DND-41 (cell line): ENCODE measurements around the gene DPP6.

Experiments
- ATAC-seq: fragments of 200-7000 bp; cut with Tn5 transposase; 3 replicates; pipeline ENCODE4 v1.9.1; 2021; ENCODE audit warnings: low read depth; ENCODE audit not compliant: insufficient read depth
- DNase-seq: peaks from one replicate; pipeline ENCODE4 v3.0.0-alpha.2; 2020
- H2AFZ ChIP-seq: 2 replicates; pipeline ENCODE4 v1.6.0; 2012; ENCODE audit warnings: low read depth, low read length
- H3K27ac ChIP-seq: 2 replicates; pipeline ENCODE4 v1.5.1; 2012; ENCODE audit warnings: low read length, inconsistent platforms
- H3K27me3 ChIP-seq: fragments of 200-600 bp; sonication (generic); 2 replicates; pipeline ENCODE4 v1.6.0; 2012; ENCODE audit warnings: low read length, mild to moderate bottlenecking, inconsistent platforms; ENCODE audit not compliant: insufficient read depth, poor library complexity
- H3K36me3 ChIP-seq: 2 replicates; pipeline ENCODE4 v1.5.1; 2012; ENCODE audit warnings: low read length, inconsistent platforms; ENCODE audit not compliant: insufficient read depth
- H3K4me1 ChIP-seq: 2 replicates; pipeline ENCODE4 v1.5.1; 2012; ENCODE audit warnings: mild to moderate bottlenecking, low read length; ENCODE audit not compliant: insufficient read depth
- H3K4me2 ChIP-seq: 2 replicates; pipeline ENCODE4 v1.6.0; 2012; ENCODE audit warnings: mild to moderate bottlenecking, moderate library complexity, low read length, inconsistent platforms; ENCODE audit not compliant: insufficient read depth
- H3K4me3 ChIP-seq, 2 experiments: fragments of 200-600 bp in 1 of 2; shearing (Covaris generic) in 1 of 2; 2 replicates each; pipeline ENCODE4 v1.5.1; 2012 to 2016; ENCODE audit warnings: inconsistent platforms in 2 of 2, low read length in 2 of 2, mild to moderate bottlenecking in 2 of 2, low read depth in 1 of 2, moderate library complexity in 1 of 2
- H3K79me2 ChIP-seq: 2 replicates; pipeline ENCODE4 v1.6.0; 2012; ENCODE audit warnings: low read length, inconsistent platforms; ENCODE audit not compliant: insufficient read depth
- H3K9ac ChIP-seq: 2 replicates; pipeline ENCODE4 v1.6.0; 2012; ENCODE audit warnings: low read depth, mild to moderate bottlenecking, inconsistent platforms, low read length, moderate library complexity
- H3K9me3 ChIP-seq: 2 replicates; pipeline ENCODE4 v1.5.1; 2012; ENCODE audit warnings: low read length, moderate library complexity, mild to moderate bottlenecking, inconsistent platforms; ENCODE audit not compliant: insufficient read depth, severe bottlenecking
- H4K20me1 ChIP-seq: 2 replicates; pipeline ENCODE4 v1.6.0; 2012; ENCODE audit warnings: low read length; ENCODE audit not compliant: insufficient read depth
- CTCF ChIP-seq: IDR thresholded peaks from 2 replicates; pipeline ENCODE4 v1.5.1; 2012; ENCODE audit warnings: borderline replicate concordance, low read length, moderate library complexity, mild to moderate bottlenecking; ENCODE audit not compliant: poor library complexity, severe bottlenecking; ENCODE audit errors: extremely low read depth
- EZH2 ChIP-seq: IDR thresholded peaks from 3 replicates; pipeline ENCODE4 v1.6.1; 2012; ENCODE audit warnings: borderline replicate concordance, low read depth, mild to moderate bottlenecking, moderate library complexity, low read length, inconsistent platforms; ENCODE audit not compliant: severe bottlenecking

DPP6 gene

DNA sequence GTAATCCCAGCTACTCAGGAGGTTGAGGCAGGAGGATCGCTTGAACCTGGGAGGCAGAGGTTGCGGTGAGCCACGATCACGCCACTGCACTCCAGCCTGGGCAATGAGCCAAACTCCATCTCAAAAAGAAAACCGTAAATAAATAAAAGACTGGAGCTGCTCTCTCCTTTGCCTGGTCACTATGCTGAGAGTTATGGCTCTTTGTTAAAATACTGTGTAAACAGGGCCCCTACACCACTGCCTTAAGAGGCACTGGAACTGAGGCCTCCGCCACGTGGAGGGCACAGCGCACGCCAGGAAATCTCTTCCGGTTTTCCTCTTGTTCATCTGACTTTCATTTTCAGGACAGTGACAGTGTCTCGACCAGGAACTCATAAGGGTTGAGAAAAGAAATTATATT lies 827.4 kb downstream of the DPP6 start:
- Histone ChIP-seq H3K27me3 (no peaks in the 10 kb centered on the region), H4K20me1 (no peaks in the 10 kb centered on the region; the same call in 1 of the 2 replicates)
- DNase-seq: no peak

DNA sequence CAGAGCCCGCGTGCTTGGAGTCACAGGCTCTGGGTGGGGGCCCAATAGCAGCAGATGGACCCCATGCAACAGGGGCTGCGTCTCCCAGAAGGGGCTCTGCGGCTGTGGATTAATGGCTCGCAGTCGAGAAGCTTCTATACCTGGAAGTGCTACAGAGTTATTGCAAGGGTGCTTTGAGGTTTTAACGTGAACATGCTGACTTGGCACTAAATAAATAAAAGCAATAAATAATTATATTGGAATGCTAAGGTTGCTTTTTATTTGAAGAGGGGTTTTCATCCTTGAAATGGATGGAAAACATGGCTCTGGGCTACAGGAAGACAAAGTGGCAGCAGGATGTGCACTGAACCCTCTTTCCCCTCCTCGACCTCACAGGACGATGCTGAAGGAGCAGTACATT lies 828.3 kb downstream of the DPP6 start:
- Histone ChIP-seq H3K27ac (no peak overlapping the region), H3K79me2 (no peaks in the 10 kb centered on the region), H3K27me3 (no peaks in the 10 kb centered on the region), H3K36me3 (no peaks in the 10 kb centered on the region), H4K20me1 (no peaks in the 10 kb centered on the region; the same call in 1 of the 2 replicates), H3K4me2 (no peak overlapping the region), H3K9me3 (no peaks in the 10 kb centered on the region), H2AFZ (no peak overlapping the region), H3K4me1 (no peaks in the 10 kb centered on the region), H3K4me3 (no peak overlapping the region), H3K9ac (no peak overlapping the region)
- TF ChIP-seq EZH2 (no peak), CTCF (no peak)
- no peak for DNase-seq
- ATAC-seq: no peak

More for the DNA sequence above, 827.4 kb downstream of the DPP6 start:
- ATAC-seq: no peak
- Histone ChIP-seq H3K36me3 (no peaks in the 10 kb centered on the region), H3K4me2 (no peak overlapping the region), H3K9ac (no peak overlapping the region), H3K79me2 (no peaks in the 10 kb centered on the region), H3K9me3 (no peaks in the 10 kb centered on the region), H3K4me3 (no peak overlapping the region), H3K27ac (no peak overlapping the region), H3K4me1 (no peaks in the 10 kb centered on the region), H2AFZ (no peak overlapping the region)
- no peak for TF ChIP-seq CTCF
- TF ChIP-seq EZH2: no peak

DNA sequence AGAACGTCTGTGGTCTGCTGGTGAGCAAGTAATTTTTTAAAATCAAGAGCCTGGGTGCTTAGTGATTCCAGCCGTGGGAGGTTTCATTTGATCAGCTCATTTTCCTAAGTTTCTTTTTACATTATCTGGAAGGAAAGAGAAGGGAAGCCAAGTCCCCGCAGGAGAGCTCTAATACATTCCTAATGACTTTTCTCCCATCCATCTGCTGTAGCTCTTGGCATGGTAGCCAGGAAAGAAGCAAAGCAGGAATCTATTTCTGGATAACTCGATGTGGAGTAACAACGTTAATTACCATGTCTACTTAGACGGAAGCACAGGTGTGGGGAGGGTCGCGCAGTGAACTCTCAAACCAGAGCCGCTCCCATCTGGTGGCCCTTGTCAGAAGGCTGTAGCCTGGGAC lies 828.8 kb downstream of the DPP6 start:
- Histone ChIP-seq H3K27ac (no peak overlapping the region), H3K36me3 (no peaks in the 10 kb centered on the region), H4K20me1 (no peaks in the 10 kb centered on the region; the same call in 1 of the 2 replicates), H3K4me3 (no peak overlapping the region), H3K79me2 (no peaks in the 10 kb centered on the region), H3K9ac (no peak overlapping the region), H3K9me3 (no peaks in the 10 kb centered on the region), H3K27me3 (no peaks in the 10 kb centered on the region), H3K4me1 (no peaks in the 10 kb centered on the region), H2AFZ (no peak overlapping the region), H3K4me2 (no peak overlapping the region)
- DNase-seq (no peak), ATAC-seq (no peak)
- TF ChIP-seq CTCF (no peak), EZH2 (no peak)

DNA sequence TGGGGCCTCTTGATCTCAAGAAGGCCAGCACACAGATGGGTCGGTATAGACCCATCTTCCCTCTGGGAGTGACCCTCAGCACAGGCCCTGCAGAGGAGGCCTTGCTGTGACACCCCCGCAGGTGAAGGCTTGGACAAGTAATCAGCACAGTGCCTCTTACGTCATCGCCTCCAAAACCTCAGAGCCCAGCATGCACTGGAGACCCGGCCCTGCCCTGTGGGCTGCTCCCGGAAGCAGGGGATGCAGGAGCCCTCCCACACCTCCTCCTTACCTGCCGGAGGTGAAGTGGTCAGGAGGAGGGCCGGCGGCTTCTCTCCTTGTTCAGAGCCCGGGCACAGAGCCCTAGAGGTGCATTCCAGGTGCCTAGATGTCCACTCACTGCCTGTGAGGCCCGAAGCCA lies 829.3 kb downstream of the DPP6 start:
- no peaks in the 10 kb centered on the region for H3K36me3 ChIP-seq
- DNase-seq (no peak), ATAC-seq (no peak)
- no peak overlapping the region for H3K27ac ChIP-seq
- no peak overlapping the region for H3K4me2 ChIP-seq
- H3K9me3 ChIP-seq: no peaks in the 10 kb centered on the region
- H3K4me1 ChIP-seq: no peaks in the 10 kb centered on the region
- no peak overlapping the region for H3K4me3 ChIP-seq
- TF ChIP-seq CTCF (no peak), EZH2 (no peak)
- H2AFZ ChIP-seq: no peak overlapping the region
- H3K27me3 ChIP-seq: no peaks in the 10 kb centered on the region
- H3K79me2 ChIP-seq: no peaks in the 10 kb centered on the region
- H3K9ac ChIP-seq: no peak overlapping the region
- H4K20me1 ChIP-seq: no peaks in the 10 kb centered on the region; the same call in 1 of the 2 replicates
